ENCODE results near the gene UHRF2.

DNA sequence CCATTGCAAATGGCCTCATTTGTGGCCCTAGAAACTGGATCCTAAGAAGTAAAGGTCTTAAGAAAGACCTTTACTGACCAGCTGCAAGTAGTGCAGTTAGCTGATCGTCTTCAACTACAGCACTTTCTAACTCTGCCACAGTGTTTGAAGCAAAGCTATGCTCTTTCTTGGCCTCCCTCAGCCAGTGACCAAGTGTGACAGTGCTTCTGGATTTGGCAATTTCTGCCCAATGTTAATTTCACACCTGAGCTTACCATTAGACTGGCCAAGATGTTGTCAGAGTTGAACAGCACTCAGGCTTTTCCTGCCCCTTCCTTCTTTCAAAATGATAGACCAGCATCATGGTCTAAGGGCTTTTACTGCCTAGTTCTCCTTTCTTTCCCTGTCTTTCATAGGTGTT is 36.1 kb downstream of the UHRF2 start:
- no peak for TF ChIP-seq YY1 (IDR thresholded peaks at IDR 0.05; ENCODE audit: insufficient read depth, insufficient replicate concordance, low read depth, low read length)
- no peak for TF ChIP-seq CEBPB (IDR thresholded peaks at IDR 0.05; ENCODE audit: borderline replicate concordance, low read depth, low read length)
- TF ChIP-seq, protein P1, sequence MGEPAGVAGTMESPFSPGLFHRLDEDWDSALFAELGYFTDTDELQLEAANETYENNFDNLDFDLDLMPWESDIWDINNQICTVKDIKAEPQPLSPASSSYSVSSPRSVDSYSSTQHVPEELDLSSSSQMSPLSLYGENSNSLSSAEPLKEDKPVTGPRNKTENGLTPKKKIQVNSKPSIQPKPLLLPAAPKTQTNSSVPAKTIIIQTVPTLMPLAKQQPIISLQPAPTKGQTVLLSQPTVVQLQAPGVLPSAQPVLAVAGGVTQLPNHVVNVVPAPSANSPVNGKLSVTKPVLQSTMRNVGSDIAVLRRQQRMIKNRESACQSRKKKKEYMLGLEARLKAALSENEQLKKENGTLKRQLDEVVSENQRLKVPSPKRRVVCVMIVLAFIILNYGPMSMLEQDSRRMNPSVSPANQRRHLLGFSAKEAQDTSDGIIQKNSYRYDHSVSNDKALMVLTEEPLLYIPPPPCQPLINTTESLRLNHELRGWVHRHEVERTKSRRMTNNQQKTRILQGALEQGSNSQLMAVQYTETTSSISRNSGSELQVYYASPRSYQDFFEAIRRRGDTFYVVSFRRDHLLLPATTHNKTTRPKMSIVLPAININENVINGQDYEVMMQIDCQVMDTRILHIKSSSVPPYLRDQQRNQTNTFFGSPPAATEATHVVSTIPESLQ (CRISPR knock-in tag; conservative IDR thresholded peaks at IDR 0.05), result no peak
